Ascending aorta (tissue), 2 donors: Measurements from ENCODE around the gene GRXCR1. TPM values are rescaled to one million over a fixed set of nuclear protein-coding genes. Genes with fewer than 3 reads are reported as not detected.

Experiments used
- DNase-seq, 2 donors: peaks; one replicate each; pipeline ENCODE4 v3.0.0-alpha.2; 2019; ENCODE audit warnings: low spot score in 2 of 2
- H3K27ac ChIP-seq, 2 donors: fragments of 200-600 bp; sonication (generic); one replicate each; pipeline ENCODE4 v1.5.1; 2016 to 2017; ENCODE audit warnings: mild to moderate bottlenecking in 1 of 2
- H3K27me3 ChIP-seq: fragments of 200-600 bp; sonication (generic); one replicate; pipeline ENCODE4 v1.5.1; 2017
- H3K36me3 ChIP-seq, 2 donors: fragments of 200-600 bp; sonication (generic); one replicate each; pipeline ENCODE4 v1.5.1; 2016
- H3K4me1 ChIP-seq, 2 donors: fragments of 200-600 bp; sonication (generic); one replicate each; pipeline ENCODE4 v1.5.1; 2016 to 2017; ENCODE audit warnings: mild to moderate bottlenecking in 1 of 2
- H3K4me3 ChIP-seq, 2 donors: fragments of 200-600 bp; sonication (generic); one replicate each; pipeline ENCODE4 v1.5.1; 2016 to 2017; ENCODE audit warnings: mild to moderate bottlenecking in 1 of 2
- H3K9me3 ChIP-seq, 2 donors: fragments of 200-600 bp; sonication (generic); one replicate each; pipeline ENCODE4 v1.5.1; 2016
- CTCF ChIP-seq, 3 experiments: fragments of 200-600 bp in 2 of 3; fragments of 450-650 bp in 1 of 3; sonication (generic) in 2 of 3; IDR thresholded peaks; one replicate each; pipeline ENCODE4 v1.5.1; 2016 to 2019; ENCODE audit warnings: antibody characterized with exemption in 3 of 3, mild to moderate bottlenecking in 1 of 3, moderate library complexity in 1 of 3
- intact Hi-C: fragments of 100-400 bp; cut with DNase I; formaldehyde crosslinking; loops from one replicate; pipeline ENCODE4 v1.15.1; 2023
- total RNA-seq: library from RNA; depleted of rRNA; stranded (reverse); fragments of >200 nt; gene quantifications from one replicate; pipeline ENCODE4 v1.1.0, GENCODE V29; 2016

The GRXCR1 gene
- total RNA-seq, 1 donor from 2014 or later: not detected

GRCh38 chr4:42891644-42892043 is 869 bp upstream of the GRXCR1 start:
- intact Hi-C loops: no loop called here
- DNase-seq: no peak
- no peak overlapping the region for H3K27ac ChIP-seq
- H3K36me3 ChIP-seq: no peaks in the 10 kb centered on the region
- no peak for TF ChIP-seq CTCF (IDR thresholded peaks at IDR 0.05)
- no peaks in the 10 kb centered on the region for H3K27me3 ChIP-seq
- H3K9me3 ChIP-seq: no peaks in the 10 kb centered on the region
- no peak overlapping the region for H3K4me3 ChIP-seq
- H3K4me1 ChIP-seq: no peaks in the 10 kb centered on the region

GRCh38 chr4:42895452-42895851 is 2.9 kb downstream of the GRXCR1 start:
- Histone ChIP-seq H3K36me3 (no peaks in the 10 kb centered on the region), H3K4me1 (no peaks in the 10 kb centered on the region), H3K27ac (no peak overlapping the region), H3K4me3 (no peak overlapping the region), H3K9me3 (no peaks in the 10 kb centered on the region), H3K27me3 (no peaks in the 10 kb centered on the region)
- DNase-seq: no peak
- no peak for TF ChIP-seq CTCF (IDR thresholded peaks at IDR 0.05)
- intact Hi-C loops: no loop called here

GRCh38 chr4:42904986-42905385 is 12.5 kb downstream of the GRXCR1 start:
- no peaks in the 10 kb centered on the region for H3K9me3 ChIP-seq
- DNase-seq: no peak
- intact Hi-C loops: no loop called here
- no peak overlapping the region for H3K4me3 ChIP-seq
- TF ChIP-seq CTCF (IDR thresholded peaks at IDR 0.05): no peak
- H3K36me3 ChIP-seq: no peaks in the 10 kb centered on the region
- H3K4me1 ChIP-seq: no peaks in the 10 kb centered on the region
- H3K27me3 ChIP-seq: no peaks in the 10 kb centered on the region
- H3K27ac ChIP-seq: no peak overlapping the region

GRCh38 chr4:42905591-42905990 is 13.1 kb downstream of the GRXCR1 start:
- no peak for TF ChIP-seq CTCF (IDR thresholded peaks at IDR 0.05)
- Histone ChIP-seq H3K4me3 (no peak overlapping the region), H3K9me3 (no peaks in the 10 kb centered on the region), H3K4me1 (no peaks in the 10 kb centered on the region), H3K27me3 (no peaks in the 10 kb centered on the region), H3K27ac (no peak overlapping the region), H3K36me3 (no peaks in the 10 kb centered on the region)
- no peak for DNase-seq
- intact Hi-C loops: no loop called here

- no peak for DNase-seq
- no peak for TF ChIP-seq CTCF (IDR thresholded peaks at IDR 0.05)
- H3K27me3 ChIP-seq: no peaks in the 10 kb centered on the region
- no peaks in the 10 kb centered on the region for H3K9me3 ChIP-seq
- no peak overlapping the region for H3K27ac ChIP-seq
- H3K36me3 ChIP-seq: no peaks in the 10 kb centered on the region
- no peaks in the 10 kb centered on the region for H3K4me1 ChIP-seq
- intact Hi-C loops: no loop called here
- H3K4me3 ChIP-seq: no peak overlapping the region
Measured at GRCh38 chr4:42906341-42906740, 13.8 kb downstream of the GRXCR1 start.
